ENCODE data around the gene INPP4B.

DNA sequence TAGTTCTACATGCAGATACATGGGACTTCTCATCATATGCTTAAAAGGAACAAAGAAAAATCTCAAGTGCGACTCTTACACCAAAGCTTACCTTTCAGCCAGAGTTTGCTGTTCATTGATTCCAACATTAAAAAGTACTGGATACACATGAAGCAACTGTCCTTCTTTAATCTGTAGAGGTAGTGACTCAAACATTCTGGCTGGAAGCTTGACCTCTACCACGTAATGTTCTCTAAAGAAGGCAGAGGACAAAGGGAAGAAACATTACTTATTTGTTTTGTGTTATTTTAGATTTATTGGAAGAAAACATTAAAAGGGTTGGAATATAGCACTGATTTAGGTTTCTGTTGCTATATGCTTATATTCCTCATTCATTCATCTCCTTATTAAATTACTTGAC, 733.6 kb downstream of the INPP4B start:
- TF ChIP-seq, protein P1, sequence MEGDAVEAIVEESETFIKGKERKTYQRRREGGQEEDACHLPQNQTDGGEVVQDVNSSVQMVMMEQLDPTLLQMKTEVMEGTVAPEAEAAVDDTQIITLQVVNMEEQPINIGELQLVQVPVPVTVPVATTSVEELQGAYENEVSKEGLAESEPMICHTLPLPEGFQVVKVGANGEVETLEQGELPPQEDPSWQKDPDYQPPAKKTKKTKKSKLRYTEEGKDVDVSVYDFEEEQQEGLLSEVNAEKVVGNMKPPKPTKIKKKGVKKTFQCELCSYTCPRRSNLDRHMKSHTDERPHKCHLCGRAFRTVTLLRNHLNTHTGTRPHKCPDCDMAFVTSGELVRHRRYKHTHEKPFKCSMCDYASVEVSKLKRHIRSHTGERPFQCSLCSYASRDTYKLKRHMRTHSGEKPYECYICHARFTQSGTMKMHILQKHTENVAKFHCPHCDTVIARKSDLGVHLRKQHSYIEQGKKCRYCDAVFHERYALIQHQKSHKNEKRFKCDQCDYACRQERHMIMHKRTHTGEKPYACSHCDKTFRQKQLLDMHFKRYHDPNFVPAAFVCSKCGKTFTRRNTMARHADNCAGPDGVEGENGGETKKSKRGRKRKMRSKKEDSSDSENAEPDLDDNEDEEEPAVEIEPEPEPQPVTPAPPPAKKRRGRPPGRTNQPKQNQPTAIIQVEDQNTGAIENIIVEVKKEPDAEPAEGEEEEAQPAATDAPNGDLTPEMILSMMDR (conservative IDR thresholded peaks at IDR 0.05; ENCODE audit: low read depth, low read length), result no peak
- no peak for TF ChIP-seq EZH2 (IDR thresholded peaks at IDR 0.05; ENCODE audit: low read length, unreplicated experiment)
- no peak for TF ChIP-seq EZH2phosphoT487 (IDR thresholded peaks at IDR 0.05; ENCODE audit: borderline replicate concordance, low read length)

Data from PC-3 (cell line).